ENCODE measurements around the gene LMX1A. TPM values are rescaled to one million over a fixed set of nuclear protein-coding genes. Genes with fewer than 3 reads are reported as not detected.

Gene LMX1A
- total RNA-seq, 1 experiment from 2014 or later, result not detected

DNA sequence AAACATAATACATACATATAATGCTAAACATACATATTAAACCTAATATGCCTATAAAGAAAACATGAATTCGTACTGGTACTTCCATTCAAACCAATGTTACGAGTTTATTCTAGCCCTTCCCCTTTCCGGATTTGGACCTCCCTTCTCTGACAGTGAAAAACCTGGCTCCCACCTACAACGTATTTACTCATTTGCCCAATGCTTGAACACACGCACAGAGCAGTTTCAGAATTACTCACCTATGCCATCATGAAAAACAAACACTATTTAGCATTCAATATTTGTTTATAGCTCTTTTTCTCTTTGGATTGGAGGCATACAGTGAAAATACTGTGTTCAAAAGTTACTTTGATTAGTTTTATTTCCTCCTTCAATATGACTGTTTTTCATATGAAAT, 204.4 kb downstream of the LMX1A start:
- no peak for TF ChIP-seq SIN3A (IDR thresholded peaks at IDR 0.05; ENCODE audit: borderline replicate concordance, insufficient read depth, low read depth, low read length)
- TF ChIP-seq POLR2AphosphoS5 (IDR thresholded peaks at IDR 0.05; ENCODE audit: low read depth, low read length), result no peak
- TF ChIP-seq, protein P1, sequence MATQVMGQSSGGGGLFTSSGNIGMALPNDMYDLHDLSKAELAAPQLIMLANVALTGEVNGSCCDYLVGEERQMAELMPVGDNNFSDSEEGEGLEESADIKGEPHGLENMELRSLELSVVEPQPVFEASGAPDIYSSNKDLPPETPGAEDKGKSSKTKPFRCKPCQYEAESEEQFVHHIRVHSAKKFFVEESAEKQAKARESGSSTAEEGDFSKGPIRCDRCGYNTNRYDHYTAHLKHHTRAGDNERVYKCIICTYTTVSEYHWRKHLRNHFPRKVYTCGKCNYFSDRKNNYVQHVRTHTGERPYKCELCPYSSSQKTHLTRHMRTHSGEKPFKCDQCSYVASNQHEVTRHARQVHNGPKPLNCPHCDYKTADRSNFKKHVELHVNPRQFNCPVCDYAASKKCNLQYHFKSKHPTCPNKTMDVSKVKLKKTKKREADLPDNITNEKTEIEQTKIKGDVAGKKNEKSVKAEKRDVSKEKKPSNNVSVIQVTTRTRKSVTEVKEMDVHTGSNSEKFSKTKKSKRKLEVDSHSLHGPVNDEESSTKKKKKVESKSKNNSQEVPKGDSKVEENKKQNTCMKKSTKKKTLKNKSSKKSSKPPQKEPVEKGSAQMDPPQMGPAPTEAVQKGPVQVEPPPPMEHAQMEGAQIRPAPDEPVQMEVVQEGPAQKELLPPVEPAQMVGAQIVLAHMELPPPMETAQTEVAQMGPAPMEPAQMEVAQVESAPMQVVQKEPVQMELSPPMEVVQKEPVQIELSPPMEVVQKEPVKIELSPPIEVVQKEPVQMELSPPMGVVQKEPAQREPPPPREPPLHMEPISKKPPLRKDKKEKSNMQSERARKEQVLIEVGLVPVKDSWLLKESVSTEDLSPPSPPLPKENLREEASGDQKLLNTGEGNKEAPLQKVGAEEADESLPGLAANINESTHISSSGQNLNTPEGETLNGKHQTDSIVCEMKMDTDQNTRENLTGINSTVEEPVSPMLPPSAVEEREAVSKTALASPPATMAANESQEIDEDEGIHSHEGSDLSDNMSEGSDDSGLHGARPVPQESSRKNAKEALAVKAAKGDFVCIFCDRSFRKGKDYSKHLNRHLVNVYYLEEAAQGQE (IDR thresholded peaks at IDR 0.05; ENCODE audit: insufficient read depth in 1 of 2, low read depth in 2 of 2, low read length in 1 of 2), result no peak
- TF ChIP-seq, protein P2, sequence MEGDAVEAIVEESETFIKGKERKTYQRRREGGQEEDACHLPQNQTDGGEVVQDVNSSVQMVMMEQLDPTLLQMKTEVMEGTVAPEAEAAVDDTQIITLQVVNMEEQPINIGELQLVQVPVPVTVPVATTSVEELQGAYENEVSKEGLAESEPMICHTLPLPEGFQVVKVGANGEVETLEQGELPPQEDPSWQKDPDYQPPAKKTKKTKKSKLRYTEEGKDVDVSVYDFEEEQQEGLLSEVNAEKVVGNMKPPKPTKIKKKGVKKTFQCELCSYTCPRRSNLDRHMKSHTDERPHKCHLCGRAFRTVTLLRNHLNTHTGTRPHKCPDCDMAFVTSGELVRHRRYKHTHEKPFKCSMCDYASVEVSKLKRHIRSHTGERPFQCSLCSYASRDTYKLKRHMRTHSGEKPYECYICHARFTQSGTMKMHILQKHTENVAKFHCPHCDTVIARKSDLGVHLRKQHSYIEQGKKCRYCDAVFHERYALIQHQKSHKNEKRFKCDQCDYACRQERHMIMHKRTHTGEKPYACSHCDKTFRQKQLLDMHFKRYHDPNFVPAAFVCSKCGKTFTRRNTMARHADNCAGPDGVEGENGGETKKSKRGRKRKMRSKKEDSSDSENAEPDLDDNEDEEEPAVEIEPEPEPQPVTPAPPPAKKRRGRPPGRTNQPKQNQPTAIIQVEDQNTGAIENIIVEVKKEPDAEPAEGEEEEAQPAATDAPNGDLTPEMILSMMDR (IDR thresholded peaks at IDR 0.05), result no peak
- TF ChIP-seq TCF7L2 (IDR thresholded peaks at IDR 0.05; ENCODE audit: low read depth, low read length), result no peak
- H3K27ac ChIP-seq (ENCODE audit: low read length), result no peak overlapping the region
- no peaks in the 10 kb centered on the region; the same call in 1 of the 2 replicates for H3K27me3 ChIP-seq (ENCODE audit: control insufficient read depth, insufficient read depth, low read length)
- no peak for ATAC-seq
- no peaks in the 10 kb centered on the region for H3K36me3 ChIP-seq (ENCODE audit: control insufficient read depth, insufficient read depth, low read length)
- DNase-seq (ENCODE audit: low read depth, low spot score), result no peak
- H3K4me3 ChIP-seq (ENCODE audit: low read depth in 2 of 2, low read length in 2 of 2), result no peak overlapping the region
- CTCF ChIA-PET, result no interaction called here
- POLR2A ChIA-PET, result no interaction called here
- no peaks in the 10 kb centered on the region for H3K9me3 ChIP-seq (ENCODE audit: control insufficient read depth, insufficient read depth, low read depth, low read length)
- no TSS peak for BruUV-seq (replicated peaks)
- in situ Hi-C loops (cut with HindIII; ENCODE audit: low pct_unique_long_range_greater_than_20kb, low sequenced_read_pairs), result no loop called here
- no peaks in the 10 kb centered on the region for H3K4me1 ChIP-seq (ENCODE audit: control insufficient read depth, insufficient read depth, low read length)
- intact Hi-C loops (cut with micrococcal nuclease; ENCODE audit: unreplicated experiment), result no loop called here

Other genes starting within 250 kb of the LMX1A start
- not detected for gene RXRG, start 88.4 kb upstream of the LMX1A start, total RNA-seq (2021; ENCODE audit: unreplicated experiment)
- gene LRRC52, start 187.3 kb upstream of the LMX1A start, total RNA-seq (2021; ENCODE audit: unreplicated experiment), result not detected

Measured in Panc1 (cell line).